NCI-H1048 (cell line): ENCODE data around the gene TMEM239.
"Not testable (repeated sequence)": the region's sequence is repeated elsewhere in the genome, so short reads cannot be mapped to it uniquely, and the experiment has no call there.

Experiments used
- DNase-seq: peaks from one replicate; lab custom pipeline; 2025; lab: John Stamatoyannopoulos, UW

TMEM239 gene

DNA sequence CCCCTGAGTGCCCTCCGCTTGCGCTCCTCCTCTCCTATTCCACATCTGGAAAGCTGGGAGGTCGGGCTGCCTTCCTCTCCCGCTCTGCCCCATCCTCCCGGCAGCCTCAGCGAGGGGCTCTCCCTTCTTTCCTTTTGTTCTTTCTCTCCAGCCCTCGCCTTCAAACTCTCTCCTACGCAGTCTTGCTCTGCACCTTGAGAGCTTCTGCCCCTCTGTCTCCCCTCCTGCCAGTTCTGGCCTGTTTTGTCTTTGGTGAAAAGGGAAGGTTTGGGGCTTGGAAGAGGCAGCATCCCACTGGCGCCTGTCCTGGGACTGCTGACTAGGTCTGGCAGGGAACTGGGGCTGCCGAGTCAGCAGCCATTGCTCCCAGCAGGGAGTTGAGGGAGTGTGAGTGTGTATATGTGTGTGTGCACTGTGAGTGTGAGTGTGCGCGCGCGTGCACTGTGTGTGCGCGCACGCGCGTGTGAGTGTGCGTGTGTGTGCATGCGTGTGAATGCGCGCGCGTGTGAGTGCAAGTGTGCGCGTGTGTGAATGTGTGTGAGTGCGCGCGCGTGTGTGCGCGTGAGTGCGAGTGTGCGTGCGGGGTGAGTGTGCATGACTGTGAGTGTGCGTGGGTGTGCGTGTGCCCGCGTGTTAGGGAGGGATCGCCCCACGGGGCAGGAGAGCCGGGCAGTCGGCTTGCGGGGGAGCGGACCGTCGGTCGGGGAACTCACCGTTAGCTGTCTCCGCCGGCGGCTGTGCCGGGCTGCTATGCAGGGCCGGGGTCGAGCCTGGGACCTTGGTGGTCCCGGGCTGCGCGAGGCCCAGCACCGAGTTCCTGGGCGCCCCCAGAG, 16.3 kb upstream of the TMEM239 start:
- no peak for DNase-seq

DNA sequence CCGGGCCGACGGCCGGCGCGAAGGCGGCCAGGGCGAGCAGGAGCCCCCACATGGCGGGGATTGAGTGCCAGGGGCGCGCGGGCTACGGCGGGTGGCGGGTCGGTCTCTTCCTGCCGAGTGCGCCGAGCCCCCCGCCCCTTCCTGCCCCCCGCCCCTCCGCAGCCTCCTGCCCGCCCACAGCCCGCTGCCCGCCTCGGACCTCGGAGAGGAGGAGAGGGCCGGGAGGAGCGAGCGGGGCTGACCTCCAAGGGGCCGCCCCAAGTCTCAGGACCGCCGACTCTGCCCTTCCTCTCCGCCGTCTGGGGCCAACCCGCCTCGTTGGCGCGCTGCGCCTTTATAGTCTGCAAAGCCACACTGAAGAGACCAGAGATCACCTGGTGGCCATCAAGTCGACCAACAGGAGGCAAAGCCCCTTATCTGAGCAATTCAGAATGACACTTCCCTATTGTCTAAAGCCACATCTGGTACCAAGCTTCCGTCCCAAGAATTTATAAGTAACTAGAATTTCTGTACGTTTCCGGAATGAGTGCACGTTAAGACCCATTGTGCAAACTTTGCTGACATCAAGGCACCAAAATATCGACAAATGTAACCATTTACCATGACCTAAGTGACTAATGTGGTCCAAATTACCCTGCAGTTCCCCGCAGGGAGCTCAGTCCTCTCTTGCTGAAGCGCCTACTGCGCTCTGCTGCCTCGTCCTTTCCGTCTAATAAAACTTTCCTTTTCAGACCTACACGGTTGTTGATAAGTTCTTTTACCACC, 15.5 kb upstream of the TMEM239 start, which contains the start of gene CPXM1:
Gene CPXM1, minus strand, starts transcription at position 107 of the 765 bp plus-strand sequence. Its CDS starts 55 bp downstream, at position 52.
- DNase-seq: no peak

DNA sequence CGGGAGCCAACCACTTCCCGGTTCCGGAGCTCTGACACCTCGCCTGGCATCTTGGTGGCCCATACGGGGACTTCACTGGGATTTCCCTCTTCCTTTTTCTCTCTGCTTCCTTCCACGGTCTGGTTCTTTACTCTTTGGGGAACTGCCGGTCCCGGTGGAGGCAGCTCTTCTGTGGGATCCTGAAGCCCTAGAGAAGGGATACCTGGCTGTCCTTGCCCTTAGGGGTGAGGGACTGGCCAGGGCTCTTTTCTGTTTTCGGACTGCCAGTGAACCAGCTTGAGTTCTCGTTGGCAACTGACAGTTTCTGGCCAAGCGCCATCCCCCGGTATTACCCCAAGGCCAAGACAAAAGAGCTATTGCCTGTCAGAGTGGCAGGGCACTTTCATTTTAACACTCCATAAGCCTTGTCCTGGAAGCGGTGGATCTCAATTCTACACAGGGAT, 14.9 kb upstream of the TMEM239 start:
- no peak for DNase-seq

DNA sequence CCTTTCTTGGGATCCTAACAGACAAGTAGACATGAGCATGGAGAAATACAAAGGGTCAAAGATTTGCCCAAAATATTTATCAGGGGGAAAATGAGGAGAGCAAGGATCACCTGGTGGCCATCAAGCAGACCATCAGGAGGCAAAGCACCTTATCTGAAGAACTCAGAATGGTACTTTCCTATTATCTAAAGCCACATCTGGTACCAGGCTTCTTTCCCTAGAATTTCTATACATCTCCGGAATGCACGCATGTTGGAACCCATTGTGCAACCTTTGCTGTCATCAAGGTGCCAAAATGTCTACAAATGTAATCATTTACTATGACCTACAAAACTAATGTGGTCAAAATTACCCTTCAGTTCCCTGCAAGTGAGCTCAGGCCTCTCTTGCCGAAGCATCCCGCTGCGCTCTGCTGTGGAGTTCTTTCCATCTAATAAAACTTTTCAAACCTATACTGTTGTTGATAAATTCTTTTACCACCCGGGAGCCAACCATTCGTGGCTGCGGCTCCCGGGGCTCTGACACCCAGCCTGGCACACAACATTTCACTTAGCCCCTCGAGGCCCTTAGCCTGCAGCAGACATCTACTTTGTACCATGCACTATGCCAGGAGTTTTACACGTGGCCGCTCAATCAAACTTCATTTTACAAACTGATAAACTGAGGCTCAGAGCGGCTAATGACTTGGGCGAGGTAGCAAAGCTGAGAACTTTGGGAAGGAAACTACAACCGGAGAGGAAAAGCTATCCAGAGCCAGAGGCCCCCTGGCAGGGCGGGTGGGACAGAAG, 11.9 kb upstream of the TMEM239 start:
- DNase-seq: no peak

DNA sequence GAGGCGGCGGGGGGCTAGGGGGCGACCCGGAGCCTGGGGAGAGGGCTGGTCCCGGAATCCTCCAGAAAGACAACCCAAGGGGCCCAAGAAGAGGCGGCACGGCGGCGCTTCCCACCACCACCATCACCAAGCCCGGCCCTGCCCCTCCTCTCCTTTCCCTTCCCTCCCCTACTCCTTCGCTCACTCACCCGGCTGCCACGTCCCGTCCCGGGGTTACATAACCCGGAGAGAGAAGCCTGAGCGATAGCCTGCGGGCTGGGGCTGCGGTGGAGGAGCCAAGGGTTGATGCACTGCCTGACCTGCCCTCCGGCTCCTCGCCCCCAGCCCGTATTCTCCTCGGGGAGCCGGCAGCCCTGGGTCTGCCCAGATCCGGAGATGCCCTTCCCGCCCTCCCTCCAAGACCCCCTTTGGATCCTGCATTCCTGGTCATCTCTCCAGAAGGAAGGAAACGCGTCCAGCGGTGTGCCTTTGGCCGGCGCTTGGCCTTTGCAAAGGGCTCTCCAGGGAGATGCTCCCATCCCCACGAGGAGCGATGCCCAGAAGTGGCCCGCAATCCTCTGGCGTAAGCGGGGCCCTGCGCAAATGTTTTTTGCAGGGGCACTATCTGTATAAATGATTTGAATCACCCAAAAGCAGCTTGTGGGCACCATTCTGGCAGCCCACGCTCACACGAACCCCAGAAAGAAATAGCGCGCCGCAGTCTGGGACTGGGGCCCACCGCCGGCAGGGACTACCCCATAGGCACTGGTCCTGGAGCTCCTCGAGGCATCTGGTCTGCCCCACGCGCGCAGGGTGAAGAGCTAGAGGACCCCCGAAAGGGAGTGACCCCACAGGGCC, 11.1 kb upstream of the TMEM239 start:
- no peak for DNase-seq

DNA sequence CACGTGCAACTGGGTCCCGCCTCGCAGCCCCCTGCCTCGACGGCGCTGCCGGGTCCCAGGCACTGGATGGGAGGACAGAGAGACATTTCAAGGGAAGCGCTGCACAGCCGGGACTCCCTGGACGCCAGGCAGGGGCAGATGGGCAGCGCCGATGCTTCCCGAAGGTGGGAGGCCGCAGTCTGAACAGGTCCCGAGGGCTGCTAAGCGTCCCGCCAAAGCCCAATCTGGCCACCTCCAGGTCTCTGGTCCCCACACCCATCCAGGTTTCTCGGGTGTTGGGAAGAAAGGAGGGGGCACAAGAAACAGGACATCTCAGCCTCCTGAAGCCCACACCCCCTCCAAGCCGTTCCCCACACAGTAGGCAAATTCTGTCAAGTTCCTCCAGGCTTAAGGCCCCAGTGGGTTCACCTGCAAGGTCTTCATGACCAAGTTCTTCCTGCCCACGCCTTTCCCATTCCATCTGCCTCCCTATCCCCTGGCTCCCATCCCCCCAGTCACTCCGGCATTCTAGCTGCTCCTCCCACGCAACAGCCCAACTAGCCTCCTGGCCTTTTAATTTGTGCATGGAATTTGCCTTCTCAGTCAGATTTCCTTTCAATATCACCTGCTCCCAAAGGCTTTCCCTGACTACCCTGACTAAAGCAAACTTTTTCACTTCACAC, 10.3 kb upstream of the TMEM239 start:
- DNase-seq: no peak

DNA sequence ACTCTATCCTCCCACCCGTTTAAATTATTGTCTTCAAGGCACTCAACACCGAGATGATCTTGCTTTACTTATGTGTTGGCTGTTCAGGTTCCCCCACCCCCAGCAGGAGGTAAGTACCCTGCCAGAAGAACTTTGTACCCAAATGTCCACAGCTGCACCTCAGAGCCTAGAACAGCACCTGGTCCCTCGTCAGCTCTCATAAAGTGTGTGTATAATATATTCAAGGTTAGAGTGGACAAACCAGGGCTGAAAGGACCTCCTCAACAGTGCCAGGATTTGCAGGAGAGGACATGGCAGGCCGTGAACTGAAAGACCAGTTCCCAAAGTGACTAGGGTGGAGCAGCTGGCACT, 9.8 kb upstream of the TMEM239 start:
- no peak for DNase-seq

DNA sequence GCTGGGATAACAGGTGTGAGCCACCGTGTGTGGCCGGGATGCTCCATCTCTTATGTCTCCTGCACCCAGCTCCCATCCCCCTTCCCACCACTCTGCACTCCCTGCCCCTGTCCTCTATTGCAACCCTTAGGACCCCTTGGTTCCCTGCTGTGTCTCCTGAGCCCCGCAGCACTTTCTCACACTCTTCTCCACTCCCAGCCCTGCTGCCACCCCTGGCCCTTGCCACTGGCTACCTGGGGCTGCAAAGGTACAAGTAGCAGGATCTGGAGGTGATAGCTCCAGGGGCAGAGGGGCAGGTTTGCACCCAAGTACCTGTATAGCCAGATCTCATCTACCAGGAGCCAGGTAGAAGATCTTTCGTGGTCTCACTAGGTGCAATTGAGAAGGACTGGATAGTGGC, 9.1 kb upstream of the TMEM239 start:
- no peak for DNase-seq

DNA sequence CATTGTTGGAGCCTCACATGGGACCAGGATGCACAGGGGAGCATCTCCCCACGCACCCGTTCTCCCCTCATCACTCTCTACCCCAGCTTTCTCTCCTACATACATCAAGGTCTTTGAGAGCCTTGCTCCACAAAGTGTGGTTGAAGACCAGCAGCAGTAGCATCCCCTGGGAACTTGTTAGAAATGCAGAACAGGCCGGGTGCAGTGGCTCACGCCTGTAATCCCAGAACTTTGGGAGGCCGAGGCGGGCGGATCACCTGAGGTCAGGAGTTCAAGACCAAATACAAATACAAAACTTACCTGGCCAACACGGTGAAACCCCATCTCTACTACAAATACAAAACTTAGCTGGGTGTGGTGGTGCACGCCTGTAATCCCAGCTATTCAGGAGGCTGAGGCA, 8.2 kb upstream of the TMEM239 start:
- not testable (repeated sequence) for DNase-seq

DNA sequence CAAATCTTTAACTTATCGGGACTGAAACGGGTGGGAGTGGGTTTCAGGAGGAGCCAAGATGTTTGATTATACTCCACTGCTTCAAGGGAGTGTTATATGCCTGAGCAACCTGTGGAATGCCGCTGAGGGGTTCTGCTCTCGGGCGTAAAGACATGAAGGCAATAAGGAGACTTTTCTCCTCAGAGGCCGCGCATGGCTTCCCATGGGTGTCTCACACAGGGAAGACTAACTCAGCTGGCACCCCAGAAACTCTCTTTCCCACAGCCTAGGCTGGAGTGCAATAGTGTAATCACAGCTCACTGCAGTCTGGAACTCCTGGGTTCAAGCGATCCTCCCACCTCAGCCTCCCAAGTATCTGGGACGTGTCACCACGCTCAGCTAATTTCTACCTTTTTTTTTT, 6.5 kb upstream of the TMEM239 start:
- no peak for DNase-seq

DNA sequence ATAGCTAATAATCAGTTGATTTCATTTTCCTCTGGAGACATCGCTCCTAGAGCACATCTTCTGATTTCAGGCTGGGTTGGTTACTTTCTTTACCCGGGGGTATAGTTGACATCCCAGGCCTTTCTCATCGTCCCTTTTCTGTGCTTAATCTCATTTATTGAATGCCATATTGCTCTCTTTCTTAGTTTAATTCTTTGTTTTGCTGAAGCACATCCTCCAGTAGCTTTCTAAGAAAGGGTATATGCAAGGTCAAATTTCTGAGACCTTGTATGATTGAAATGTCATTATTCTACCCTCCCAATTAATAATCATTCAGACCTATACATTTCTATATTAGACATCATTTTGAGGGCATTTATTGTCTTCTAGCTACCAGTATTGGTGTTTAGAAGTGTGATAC, 4.0 kb upstream of the TMEM239 start:
- DNase-seq: no peak

DNA sequence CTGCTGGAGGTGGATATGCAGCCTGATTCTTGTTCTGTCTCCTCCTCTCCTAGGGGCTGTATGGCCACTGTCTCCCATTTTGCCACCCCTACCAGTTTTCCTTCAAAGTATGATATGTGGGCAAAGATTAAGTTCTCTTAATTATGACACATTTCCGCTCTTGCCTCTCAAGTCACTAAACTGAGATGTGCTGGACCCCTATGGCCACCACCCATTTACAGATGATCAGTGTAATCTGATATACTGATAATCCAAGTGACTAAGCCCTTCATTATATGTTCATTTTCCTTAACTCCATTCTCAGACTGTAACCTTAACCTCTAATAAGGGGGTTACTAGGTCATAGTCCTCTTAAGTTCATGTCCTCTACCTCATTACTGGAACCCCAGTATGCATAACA, 2.1 kb upstream of the TMEM239 start:
- DNase-seq: no peak

DNA sequence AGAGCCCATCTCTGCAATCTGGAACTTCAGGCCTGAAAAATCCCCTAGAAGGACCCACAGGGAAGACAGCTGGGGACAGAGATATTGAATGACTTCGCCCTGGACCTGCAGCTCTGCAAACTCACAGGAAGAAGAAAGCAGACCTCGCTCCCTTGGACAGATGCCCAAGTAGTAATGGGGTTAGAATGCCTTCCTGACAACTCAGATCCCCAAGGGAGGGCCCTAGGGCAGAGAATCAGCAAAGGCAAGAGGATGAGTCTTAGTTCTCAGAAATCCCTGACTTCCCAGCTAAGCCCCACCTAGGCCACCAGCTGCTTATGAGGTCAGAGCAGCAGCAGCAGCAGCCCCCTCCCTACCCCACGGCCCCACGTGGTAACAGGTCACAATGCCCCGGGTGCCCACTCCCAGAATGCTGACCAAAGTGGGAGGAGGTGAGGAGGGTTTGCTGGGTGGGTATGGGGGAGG, 1.5 kb upstream of the TMEM239 start, which contains the start of gene C20orf141:
Gene C20orf141, plus strand, starts transcription at position 401 of the 465 bp plus-strand sequence. CDS start 198 bp downstream, outside the sequence.
- no peak for DNase-seq

DNA sequence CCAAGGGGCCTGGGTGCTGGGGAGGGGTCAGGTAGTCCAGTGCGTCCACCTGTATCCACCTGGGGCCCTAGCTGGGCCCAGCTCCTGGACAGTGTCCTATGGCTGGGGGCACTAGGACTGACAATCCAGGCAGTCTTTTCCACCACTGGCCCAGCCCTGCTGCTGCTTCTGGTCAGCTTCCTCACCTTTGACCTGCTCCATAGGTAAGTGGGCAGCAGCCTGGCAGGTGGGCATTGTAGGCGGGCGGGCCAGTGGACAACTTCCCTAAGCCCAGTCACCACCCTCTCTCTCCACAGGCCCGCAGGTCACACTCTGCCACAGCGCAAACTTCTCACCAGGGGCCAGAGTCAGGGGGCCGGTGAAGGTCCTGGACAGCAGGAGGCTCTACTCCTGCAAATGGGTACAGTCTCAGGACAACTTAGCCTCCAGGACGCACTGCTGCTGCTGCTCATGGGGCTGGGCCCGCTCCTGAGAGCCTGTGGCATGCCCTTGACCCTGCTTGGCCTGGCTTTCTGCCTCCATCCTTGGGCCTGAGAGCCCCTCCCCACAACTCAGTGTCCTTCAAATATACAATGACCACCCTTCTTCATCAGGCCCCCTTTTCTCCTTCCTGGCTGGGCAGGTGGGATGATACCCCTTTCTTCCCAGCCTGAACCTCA, 793 bp upstream of the TMEM239 start:
- no peak for DNase-seq

DNA sequence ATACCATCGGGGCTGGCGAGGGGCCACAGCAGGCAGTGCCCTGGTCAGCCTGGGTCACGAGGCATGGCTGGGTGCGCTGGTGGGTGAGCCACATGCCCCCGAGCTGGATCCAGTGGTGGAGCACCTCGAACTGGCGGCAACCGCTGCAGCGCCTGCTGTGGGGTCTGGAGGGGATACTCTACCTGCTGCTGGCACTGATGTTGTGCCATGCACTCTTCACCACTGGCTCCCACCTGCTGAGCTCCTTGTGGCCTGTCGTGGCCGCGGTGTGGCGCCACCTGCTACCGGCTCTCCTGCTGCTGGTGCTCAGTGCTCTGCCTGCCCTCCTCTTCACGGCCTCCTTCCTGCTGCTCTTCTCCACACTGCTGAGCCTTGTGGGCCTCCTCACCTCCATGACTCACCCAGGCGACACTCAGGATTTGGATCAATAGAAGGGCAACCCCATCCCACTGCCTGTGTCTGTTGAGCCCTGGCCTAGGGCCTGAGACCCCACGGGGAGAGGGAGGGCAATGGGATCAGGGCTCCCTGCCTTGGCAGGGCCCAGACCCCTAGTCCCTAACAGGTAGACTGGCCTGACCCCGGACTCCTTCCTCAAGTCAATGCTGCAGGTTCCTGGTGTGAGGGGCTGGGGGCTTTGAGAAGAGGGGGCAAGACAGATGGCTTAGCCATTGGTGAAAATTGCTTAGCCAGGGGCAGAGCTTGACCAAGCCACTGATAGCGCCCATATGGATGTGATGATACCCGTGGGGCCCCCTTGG, 598 bp downstream of the TMEM239 start:
- DNase-seq: no peak

DNA sequence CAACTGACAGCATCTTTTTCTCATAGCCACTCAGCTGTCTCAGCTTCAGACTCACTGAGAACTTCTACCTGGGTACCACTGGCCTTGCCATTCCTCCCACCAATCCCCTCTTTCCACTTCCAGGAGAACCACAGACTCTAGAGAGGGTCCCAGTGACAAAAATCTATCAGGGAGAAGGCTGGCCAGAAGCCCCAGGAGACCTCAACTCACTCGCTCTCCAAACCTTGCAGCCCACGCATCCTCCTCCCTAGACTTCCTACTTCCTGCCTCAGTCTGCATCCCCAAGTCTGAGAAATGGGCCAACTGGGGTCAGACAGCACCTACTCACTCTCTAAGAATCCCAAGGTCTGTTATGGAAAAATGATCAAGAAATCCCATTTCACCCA, 1.2 kb downstream of the TMEM239 start:
- no peak for DNase-seq

DNA sequence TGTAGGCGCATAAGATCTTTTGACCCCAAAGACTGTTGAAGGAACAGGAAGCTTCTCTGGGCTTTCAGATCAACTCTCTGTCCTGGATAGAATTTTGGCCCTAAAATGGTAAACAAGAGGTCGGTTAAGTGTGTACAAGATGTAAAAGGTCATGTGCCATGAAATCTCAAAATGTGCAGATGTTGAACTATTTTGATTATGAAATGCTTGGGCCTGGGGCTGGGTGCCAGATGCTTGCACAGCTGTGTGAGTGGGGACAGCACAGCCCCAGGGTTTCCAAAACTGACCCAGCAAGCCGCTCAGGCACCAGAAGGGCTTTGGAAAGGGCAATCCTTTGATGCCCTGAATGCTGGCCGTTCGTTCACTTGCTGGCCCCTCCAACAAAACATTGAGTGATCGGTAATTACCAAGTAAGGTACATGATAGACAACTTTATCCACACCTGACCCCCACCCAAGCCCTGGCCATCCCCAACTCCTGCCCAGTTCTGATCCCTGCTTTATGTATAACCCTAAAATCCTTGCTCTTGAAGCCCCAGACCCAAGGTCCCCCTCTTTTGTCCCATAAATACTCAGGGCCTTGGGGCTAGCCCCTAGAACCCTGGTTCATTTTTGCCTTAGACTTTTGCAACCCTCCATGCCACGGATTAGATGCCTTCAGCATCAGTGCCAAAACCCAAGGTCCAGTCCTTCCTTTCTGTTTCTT, 1.9 kb downstream of the TMEM239 start:
- DNase-seq: no peak

DNA sequence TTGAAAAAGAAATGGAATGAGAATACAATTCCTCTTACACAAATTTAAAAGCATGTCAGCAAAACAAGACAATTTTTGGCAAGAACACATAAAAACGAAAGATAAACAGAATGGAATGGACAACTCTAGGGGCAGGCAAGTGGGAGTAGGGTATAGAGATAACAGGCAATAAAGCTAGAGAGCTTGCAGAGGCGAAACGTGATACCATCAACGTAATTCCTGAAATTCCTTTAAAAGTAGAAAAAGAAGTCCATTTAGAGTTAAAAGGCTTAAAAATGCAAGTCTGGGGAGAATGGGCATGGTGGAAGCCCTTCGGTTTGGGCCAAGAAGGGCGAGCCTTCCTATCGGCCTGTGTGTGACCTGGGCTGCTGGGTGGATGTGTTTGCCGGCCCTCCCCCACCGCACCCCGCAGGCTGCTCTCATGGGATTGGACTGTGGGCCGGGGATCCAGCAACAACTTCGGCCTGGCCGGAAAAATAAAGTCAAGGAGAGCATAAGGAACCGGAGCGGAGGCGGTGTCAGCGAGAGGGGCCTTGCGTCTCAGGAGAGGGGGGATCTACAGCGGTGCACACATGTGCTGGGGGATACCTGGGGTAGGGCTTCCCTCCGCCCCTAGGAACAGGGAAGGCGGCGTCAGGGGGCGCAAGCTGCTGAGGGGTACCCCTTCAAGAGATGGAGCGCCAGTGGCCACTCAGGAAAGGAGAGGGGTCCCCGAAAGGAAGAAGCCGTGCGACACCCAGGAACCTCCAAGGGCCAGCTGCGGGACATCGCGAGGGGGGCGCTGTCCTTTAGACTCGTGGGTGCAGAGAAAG, 4.1 kb downstream of the TMEM239 start:
- no peak for DNase-seq
